Islet of Langerhans (tissue), 1 donor: Measurements from ENCODE around the gene GOLGA2.

Experiments
- FAIRE-seq: peaks from one replicate; lab custom pipeline; 2011; peaks lifted over from hg19 to GRCh38; lab: Jason Lieb, UNC

Gene GOLGA2

DNA sequence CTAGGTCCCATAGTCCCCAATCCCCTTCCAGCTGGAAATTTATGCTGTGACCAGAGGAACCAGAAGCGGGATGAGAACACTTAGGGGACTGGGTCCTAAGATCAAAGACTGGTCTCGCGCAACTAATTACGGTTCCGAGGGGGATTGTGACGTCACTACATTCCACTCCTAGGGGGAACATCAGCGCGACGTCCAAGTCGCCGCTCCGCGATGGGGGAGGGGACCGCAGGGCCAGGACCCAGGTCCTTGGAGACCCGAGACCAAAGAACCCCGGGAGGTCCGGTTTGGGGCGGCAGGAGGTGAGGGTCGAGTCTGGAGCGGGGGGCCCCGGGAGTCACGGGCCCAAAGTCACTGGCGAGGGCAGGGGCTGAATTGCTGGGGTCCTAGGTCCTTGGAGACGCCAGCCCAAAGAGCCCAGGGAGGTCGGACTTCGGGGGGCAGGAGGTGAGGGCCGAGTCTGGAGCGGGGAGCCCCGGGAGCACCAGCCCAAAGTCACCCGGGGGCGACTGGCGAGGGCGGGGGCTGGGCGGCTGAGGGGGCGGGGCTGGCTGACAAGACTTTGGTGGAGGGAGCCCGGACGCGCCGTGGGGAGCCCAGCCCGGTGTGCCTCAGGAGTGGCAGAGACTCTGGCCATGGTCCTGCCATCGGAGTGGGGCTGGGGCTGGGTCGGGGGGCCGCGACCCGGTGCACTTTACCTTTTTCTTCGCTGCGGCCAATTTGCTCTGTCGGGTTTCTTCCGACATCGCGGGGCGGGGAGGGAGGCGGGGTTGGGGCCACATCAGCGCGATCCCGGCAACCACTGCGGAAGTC is at the start of gene GOLGA2:
Gene GOLGA2 (minus strand): TSS at position 810 of the 810 bp plus-strand sequence. CDS start 31 bp downstream, at position 779.
- no peak for FAIRE-seq

DNA sequence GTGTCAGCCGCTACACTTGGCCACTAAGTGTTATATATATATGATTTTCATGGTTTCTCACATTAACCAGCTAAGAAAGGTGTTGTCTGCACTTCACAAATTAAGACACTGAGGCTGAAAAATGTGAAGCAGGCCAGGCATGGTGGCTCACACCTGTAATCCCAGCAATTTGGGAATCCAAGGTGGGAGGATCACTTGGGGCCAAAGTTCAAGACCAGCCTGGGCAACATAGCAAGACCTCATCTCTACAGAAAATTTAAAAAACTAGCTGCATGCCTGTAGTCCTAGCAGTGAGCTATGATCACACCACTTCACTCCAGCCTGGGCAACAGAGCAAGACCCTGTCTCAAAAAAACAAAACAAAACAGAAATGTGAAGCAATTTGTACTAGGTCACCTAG is 48.6 kb upstream of the GOLGA2 start:
- no peak for FAIRE-seq

DNA sequence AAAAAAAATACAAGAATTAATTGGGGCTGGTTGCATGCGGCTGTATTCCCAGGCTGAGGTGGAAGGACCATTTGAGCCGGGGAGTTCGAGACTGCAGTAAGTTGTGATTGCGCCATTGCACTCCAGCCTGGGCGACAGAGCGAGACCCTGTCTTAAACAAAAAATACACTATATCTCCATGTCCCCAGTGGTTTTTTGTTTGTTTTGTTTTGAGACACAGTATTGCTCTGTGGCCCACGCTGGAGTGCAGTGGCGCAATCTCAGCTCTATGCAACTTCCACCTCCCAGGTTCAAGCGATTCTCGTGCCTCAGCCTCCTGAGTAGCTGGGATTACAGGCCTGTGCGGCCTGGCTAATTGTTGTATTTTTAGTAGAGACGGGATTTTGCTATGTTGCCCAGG is 48.0 kb upstream of the GOLGA2 start:
- no peak for FAIRE-seq

GRCh38 chr9:128323212-128323730 is 47.5 kb upstream of the GOLGA2 start:
- no peak for FAIRE-seq

GRCh38 chr9:128322404-128323211 is 46.8 kb upstream of the GOLGA2 start, which contains the start of the genes COQ4 and TRUB2:
TSS of gene COQ4 (plus strand) at chr9:128322839. CDS start at chr9:128322859, 20 bp downstream.
TSS of gene TRUB2 (minus strand) at chr9:128322447. CDS start at chr9:128322408, 39 bp downstream.
- no peak for FAIRE-seq

GRCh38 chr9:128321879-128322403 is 46.1 kb upstream of the GOLGA2 start:
- FAIRE-seq: no peak

DNA sequence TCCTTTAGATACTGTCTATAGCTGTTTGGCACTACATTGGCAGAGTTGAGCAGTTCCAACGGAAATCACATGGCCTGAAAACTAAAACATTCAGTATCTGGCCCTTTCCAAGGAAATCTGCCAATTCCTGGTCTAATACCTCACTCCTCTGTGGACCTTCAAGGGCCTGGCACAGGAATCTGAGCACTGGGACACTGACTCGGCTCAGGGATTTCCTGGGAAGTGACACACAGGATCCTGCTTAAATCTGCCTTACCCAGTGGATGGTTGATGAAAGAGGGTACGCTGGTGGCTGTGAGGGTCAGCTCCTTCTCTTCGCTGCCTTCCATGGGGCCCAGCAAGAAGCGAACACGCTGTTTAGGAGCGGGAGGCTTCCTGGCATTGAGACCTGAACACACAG is 45.5 kb upstream of the GOLGA2 start:
- no peak for FAIRE-seq

DNA sequence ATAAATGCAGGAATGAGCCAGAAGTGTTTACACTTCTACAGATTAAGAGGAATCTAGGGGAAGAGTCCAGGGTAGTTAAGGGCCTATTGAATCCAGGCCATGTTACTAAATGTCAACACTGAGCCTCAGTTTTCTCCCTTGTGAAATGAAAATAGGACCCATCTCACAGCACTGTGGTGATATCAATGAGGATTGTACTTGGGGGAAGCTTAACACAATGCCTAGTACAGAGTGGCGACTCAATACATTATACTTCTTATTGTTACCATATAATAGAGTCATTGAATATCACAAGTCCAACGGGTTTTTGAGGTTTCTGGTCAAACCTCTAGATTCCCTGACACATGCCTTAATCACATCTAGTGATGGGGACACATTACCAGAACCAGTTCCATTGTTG is 41.8 kb upstream of the GOLGA2 start:
- FAIRE-seq: no peak

DNA sequence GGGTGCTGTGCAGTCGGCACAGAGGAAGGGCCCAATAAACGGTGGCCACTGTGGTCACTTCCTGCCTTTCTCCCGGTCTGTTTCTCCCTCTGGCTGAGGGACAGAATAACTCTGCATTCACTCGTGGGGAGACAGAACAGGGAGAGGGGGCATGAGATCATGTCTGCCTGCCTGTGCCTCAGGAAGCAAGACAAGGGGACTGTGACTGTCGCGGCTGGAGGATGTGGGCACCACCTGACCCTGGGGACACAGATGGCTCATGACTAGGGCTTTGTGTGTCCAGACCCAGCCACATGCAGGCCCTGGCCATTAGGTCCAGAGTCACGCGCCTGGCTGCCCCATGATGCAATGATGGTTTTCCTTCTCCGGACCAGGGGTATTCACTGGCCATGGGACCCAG is 40.6 kb upstream of the GOLGA2 start:
- FAIRE-seq: no peak

DNA sequence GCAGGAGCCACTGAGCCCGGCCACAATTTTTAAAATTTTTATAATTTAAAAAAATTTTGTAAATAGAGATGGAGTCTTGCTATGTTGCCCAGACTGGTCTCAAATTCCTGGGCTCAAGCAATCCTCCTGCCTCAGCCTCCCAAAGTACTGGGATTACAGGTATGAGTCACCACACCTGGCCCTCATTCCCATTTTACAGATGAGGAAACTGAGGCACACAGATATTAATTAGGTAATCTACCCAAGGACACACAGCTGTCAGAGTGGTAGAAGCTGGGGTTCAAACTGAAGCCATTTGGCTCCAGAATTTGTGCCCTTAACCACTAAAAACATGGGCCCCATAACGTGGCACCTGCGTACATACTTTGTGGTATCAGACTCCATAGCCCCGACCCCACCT is 38.9 kb upstream of the GOLGA2 start:
- FAIRE-seq: no peak

DNA sequence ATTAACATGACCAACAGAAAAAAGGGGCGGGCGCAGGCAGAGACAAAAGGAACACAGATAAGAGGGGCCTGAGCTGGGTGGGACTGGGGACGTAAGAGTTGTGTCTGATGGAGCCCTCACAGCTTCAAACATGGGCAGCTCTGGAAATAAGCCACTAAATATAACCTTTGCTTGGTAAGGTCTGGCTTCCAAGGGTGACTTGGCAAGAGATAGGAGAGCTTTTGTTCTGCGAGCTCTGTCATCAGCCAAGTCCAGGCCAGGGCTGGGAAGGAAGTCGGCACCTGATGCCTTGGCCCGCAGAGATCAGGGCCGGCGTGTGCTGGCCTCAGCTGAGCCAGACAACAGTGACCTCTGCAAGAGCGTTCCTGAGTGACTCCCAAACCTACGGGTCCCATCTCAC is 34.7 kb upstream of the GOLGA2 start:
- FAIRE-seq: no peak

- no peak for FAIRE-seq
Observed at GRCh38 chr9:128309551-128309950, 33.7 kb upstream of the GOLGA2 start.

GRCh38 chr9:128304971-128305288 is 29.1 kb upstream of the GOLGA2 start:
- FAIRE-seq: no peak

DNA sequence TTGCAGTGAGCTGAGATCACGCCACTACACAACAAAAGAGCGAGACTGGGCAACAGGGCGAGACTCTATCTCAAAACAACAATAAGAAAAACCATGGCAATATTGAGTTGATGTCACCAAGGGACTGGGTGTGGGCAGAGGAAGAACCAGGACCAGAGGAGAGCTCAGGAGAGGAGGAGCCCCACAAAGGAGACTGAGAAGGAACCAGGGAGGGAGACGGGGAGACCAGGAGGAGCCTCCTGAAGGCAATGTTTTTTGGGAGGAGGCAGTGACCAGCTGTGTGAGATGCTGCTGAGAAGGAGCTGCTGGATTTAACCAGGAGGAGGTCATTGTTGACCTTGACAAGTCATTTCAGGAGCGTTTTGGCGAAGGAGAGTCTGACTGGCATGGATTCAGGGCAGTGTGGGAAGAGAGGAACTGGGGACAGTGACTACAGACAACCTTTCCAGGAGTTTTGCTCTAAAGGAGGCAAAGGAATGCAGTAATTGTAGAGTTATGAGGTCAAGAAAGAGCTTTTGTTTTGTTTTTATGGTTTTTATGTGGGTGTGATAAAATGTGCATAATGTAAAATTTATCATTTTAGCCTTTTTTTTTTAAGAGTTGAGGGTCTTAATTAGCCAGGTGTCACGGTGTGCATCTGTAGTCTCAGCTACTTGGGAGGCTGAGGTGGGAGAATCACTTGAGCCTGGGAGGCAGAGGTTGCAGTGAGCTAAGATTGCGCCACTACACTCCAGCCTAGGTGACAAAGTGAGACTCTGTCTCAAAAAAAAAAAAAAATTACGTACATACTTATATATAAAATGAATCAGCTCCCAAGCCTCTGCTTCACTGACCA is 28.5 kb upstream of the GOLGA2 start:
- no peak for FAIRE-seq

DNA sequence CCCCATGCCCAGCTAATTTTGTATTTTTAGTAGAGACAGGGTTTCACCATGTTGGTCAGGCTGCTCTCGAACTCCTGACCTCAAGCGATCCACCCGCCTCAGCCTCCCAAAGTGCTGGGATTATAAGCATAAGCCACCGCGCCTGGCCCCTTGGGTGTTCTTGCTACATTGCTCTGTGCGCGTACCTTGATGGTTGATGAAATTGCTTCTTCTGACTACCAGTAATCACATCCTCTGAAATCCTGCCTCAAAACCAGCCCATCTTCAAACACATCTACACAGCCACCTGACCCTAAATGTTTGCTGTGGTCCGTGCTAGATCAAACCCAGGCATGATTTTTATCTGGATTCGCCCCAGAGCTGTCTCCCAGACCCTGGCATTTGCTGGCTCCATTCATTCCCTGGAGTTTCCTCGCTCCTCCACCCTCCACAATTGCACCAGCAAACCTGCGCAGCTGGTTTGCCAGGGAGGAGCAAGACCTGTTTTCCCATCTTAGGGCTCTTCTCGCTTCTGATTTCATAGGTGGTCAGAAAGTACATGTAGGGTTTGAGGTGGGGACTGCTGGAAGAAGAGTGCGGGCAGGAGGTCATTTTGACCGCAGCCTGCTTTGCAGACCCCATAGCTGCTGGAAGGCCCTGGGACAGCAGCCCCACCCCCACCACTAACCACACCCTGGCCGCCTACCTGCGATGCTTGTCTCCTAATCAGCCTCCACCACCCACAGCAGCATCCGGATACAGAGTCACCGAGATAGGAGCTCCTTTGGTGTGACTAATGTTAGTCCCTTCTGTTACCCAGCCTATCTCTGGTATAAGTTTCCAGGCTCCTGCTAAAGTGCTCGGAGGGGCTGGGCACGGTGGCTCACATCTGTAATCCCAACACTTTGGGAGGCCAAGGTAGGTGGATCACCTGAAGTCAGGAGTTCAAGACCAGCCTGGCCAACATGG is 23.0 kb upstream of the GOLGA2 start:
- no peak for FAIRE-seq

- FAIRE-seq: no peak
Observed at GRCh38 chr9:128297221-128297773, 21.5 kb upstream of the GOLGA2 start.

DNA sequence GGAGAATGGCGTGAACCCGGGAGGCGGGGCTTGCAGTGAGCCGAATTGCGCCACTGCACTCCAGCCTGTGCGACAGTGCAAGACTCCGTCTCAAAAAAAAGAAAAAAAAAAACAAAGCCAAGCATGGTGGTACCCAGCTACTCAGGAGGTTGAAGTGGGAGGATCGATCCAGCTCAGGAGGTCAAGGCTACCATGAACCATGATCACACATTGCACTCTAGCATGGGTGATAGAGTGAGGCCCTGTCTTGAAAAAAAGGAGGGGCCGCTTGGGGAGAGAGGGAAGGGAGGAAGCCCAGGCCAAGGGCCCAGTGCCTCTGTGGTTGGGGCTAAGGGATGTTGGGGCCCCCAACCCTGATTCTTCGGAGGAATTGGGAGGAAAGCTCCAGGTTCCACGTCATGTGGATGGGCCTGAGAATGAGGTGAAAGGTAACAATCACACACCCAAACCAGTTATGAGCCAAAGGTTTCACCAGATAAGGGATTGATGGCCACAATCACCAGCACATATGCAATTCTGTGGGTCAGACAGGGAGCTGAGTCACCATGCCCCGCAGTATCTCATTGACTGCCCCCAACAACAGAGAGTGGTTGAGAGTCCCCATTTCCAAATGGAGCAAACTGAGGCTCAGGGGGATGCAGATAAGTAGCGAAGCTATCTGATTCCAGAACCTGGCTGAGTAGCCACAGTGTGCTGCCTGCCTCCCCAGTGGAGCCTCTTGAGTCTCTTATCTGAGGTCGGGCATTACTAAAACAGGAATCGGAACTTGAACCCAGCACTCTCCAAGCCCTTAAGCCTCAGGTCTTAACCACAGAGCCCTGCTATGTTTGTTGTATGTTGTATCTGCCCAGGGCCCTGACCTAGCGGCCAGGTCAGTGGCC is 20.8 kb upstream of the GOLGA2 start:
- FAIRE-seq: no peak

DNA sequence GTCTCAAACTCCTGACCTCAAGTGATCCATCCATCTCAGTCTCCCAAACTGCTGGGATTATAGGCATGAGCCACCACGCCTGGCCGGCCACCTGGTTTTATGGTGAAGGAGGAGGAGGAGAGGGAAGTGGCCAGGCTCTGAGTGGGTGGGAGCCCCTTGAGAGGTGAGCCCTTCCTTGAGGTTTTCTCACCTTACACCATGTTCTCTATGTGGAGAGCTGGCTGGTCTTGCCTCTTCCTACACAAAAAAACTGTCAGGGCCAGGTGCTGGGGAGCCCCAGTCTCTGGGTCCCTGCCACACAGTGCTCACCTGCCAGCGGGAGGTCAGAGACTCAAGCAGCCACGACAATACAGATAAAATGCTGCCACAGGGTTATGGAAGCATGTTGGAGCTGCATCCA is 18.3 kb upstream of the GOLGA2 start:
- no peak for FAIRE-seq

DNA sequence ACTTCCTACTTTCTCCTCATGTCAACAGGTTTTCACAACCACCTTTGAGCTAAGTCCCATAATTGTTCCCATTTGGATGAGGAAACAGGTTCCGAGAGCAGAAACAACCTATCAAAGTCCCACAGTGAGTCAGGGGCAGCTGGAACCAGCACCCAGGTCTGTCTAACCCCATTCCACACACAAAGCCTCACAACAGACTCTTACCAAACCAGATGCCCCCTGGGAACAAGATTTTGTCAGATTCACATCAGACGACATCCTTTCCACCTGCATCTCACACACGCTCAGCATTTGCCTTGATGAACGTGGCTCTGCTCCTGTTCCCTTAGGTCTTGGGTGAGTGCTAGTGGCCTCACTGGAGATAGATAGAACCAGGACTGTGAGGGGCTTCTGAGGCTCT is 17.3 kb upstream of the GOLGA2 start:
- FAIRE-seq: no peak

- no peak for FAIRE-seq
Observed at GRCh38 chr9:128292009-128292408, 16.2 kb upstream of the GOLGA2 start.
